ENCODE measurements around the gene APOBEC4.

- TF ChIP-seq EZH2 (IDR thresholded peaks at IDR 0.05) (no peak), POLR2AphosphoS5 (IDR thresholded peaks at IDR 0.05; ENCODE audit: borderline replicate concordance, low read depth, low read length) (no peak)
Measured at GRCh38 chr1:183674339-183674738, 21.2 kb upstream of the APOBEC4 start.

All from SK-N-MC (cell line).